Prostate gland (tissue), 2 donors: ENCODE data around the gene ELL3. TPM values are rescaled to one million over a fixed set of nuclear protein-coding genes. Genes with fewer than 3 reads are reported as not detected.
"Not testable (repeated sequence)": the region's sequence is repeated elsewhere in the genome, so short reads cannot be mapped to it uniquely, and the experiment has no call there.

Experiments used
- DNase-seq: peaks from one replicate; pipeline ENCODE4 v3.0.0-alpha.2; 2019; ENCODE audit warnings: low spot score
- H3K27ac ChIP-seq, 2 donors: fragments of 200-600 bp; sonication (generic); 2 replicates each; pipeline ENCODE4 v1.5.1; 2017 to 2019
- H3K27me3 ChIP-seq: fragments of 200-600 bp; sonication (generic); replicated peaks from 2 replicates; pipeline ENCODE4 v1.5.1; 2019; ENCODE audit not compliant: insufficient read depth
- H3K36me3 ChIP-seq, 2 donors: fragments of 200-600 bp; sonication (generic); 1 replicate in 1 of 2; 2 replicates in 1 of 2; pipeline versions ENCODE4 v1.5.1 to v1.8.1; 2017 to 2019
- H3K4me1 ChIP-seq: fragments of 200-600 bp; sonication (generic); replicated peaks from 2 replicates; pipeline ENCODE4 v1.5.1; 2019
- H3K4me3 ChIP-seq, 2 donors: fragments of 200-600 bp; sonication (generic); 2 replicates each; pipeline ENCODE4 v1.5.1; 2017 to 2019
- H3K9me3 ChIP-seq: fragments of 200-600 bp; sonication (generic); 2 replicates; pipeline ENCODE4 v1.5.1; 2017
- CTCF ChIP-seq, 4 experiments: fragments of 200-600 bp in 2 of 4; fragments of 450-650 bp in 2 of 4; sonication (generic) in 2 of 4; IDR thresholded peaks; 1 replicate in 3 of 4; 2 replicates in 1 of 4; pipeline ENCODE4 v1.5.1; 2016 to 2019; ENCODE audit warnings: antibody characterized with exemption in 4 of 4, mild to moderate bottlenecking in 2 of 4, moderate library complexity in 2 of 4
- POLR2A ChIP-seq: fragments of 450-650 bp; IDR thresholded peaks from one replicate; pipeline ENCODE4 v1.6.1; 2016; ENCODE audit warnings: antibody characterized with exemption, mild to moderate bottlenecking
- POLR2AphosphoS5 ChIP-seq: sonication (generic); formaldehyde crosslinking; IDR thresholded peaks from one replicate; pipeline ENCODE4 v1.6.1; 2017; ENCODE audit warnings: antibody characterized with exemption
- WGBS: methylation state at CpG from one replicate; pipeline ENCODE4 v1.1.5; 2018; 5-methylcytosine and 5-hydroxymethylcytosine counted together
- intact Hi-C: fragments of 100-400 bp; cut with DNase I; formaldehyde crosslinking; loops from one replicate; pipeline ENCODE4 v1.14.2; 2022
- total RNA-seq, 2 donors: library from RNA; depleted of rRNA; stranded (reverse); fragments of >200 nt; gene quantifications; one replicate each; pipeline ENCODE4 v1.1.0, GENCODE V29; 2016

ELL3 gene
- total RNA-seq, 2 donors from 2014 or later, result 4.7 to 7.7 TPM

DNA sequence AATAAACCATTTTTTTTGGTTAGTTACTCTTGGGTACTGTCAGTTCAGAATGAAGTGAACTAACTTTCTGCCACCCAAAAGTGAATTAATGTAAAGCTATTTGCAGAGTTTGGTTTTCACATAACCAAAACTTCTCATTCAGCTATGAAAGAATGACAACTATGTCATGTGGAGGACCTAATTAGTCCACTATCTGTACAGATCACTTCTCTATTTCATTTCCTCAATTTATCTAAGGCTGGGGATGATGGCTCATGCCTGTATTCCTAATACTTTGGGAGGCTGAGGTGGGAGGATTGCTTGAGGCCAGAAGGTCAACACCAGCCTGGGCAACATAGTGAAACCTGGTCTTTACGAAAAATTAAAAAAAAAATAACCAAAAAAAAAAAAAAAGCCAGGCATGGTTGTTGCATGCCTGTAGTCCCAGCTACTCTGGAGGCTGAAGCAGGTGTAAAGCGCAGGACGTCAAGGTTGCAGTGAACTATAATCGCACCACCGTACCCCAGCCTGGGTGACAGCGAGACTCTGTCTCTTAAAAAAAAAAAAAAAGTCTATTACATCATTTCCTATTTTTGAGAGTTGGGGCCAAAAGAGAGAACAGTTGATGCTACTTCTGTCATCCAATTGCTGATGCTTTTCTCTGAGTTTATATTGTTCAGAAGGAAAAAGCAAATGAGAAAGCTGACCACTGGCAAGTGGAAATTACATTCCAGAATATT, 32.4 kb upstream of the ELL3 start:
- 90% methylated on average over 6 of the region's 6 CpGs for WGBS
- Histone ChIP-seq H3K27me3 (no peaks in the 10 kb centered on the region), H3K27ac (peak overlapping the region; percentile 42 to 59), H3K4me3 (no peak overlapping the region), H3K36me3 (peaks cover 7 to 10% of the 10 kb centered on the region in 2 donors), H3K4me1 (peaks cover 14% of the 10 kb centered on the region), H3K9me3 (no peaks in the 10 kb centered on the region)
- intact Hi-C loops, result no loop called here
- DNase-seq, result no peak
- TF ChIP-seq POLR2A (no peak), CTCF (IDR thresholded peaks at IDR 0.05) (no peak), POLR2AphosphoS5 (no peak)

- no peak for TF ChIP-seq POLR2A
- peak; percentile 80 for TF ChIP-seq POLR2AphosphoS5
- TF ChIP-seq CTCF (IDR thresholded peaks at IDR 0.05), result no peak
- no peaks in the 10 kb centered on the region for H3K9me3 ChIP-seq
- WGBS, result 47% methylated on average over 5 of the region's 5 CpGs
- H3K27ac ChIP-seq, result peak overlapping the region; percentile 42 to 59
- H3K36me3 ChIP-seq, result peaks cover 7 to 10% of the 10 kb centered on the region in 2 donors
- peaks cover 14% of the 10 kb centered on the region for H3K4me1 ChIP-seq
- intact Hi-C loops, result no loop called here
- H3K4me3 ChIP-seq, result no peak overlapping the region
- H3K27me3 ChIP-seq, result no peaks in the 10 kb centered on the region
- DNase-seq, result no peak
These were observed 31.7 kb upstream of the ELL3 start for GRCh38 chr15:43808435-43808950.

GRCh38 chr15:43802676-43803075, 25.9 kb upstream of the ELL3 start:
- 97% methylated on average over 7 of the region's 7 CpGs for WGBS

GRCh38 chr15:43800286-43801141, 23.7 kb upstream of the ELL3 start, which contains the start of gene HYPK:
TSS of gene HYPK (plus strand) at chr15:43800599. CDS start at chr15:43800623, 24 bp downstream.
- 5% methylated on average over 44 of the region's 44 CpGs for WGBS
- peak within 1 kb of the TSS; percentile 52 to 70 for H3K4me3 ChIP-seq
- TF ChIP-seq CTCF (IDR thresholded peaks at IDR 0.05) (peak in 1 of 4 experiments; percentile 19), POLR2AphosphoS5 (peak; percentile 99), POLR2A (peak; percentile 87)
- DNase-seq, result peak; percentile 93
- no peaks in the 10 kb centered on the region for H3K27me3 ChIP-seq
- H3K4me1 ChIP-seq, result peaks cover 16% of the 10 kb centered on the region
- no peaks in the 10 kb centered on the region for H3K36me3 ChIP-seq
- H3K27ac ChIP-seq, result peak within 1 kb of the TSS; percentile 94 to 97
- H3K9me3 ChIP-seq, result no peaks in the 10 kb centered on the region
- intact Hi-C loops, result no loop called here

More at GRCh38 chr15:43802676-43803075, 25.9 kb upstream of the ELL3 start:
- H3K4me1 ChIP-seq, result peaks cover 17% of the 10 kb centered on the region
- H3K27ac ChIP-seq, H3K36me3 ChIP-seq, H3K27me3 ChIP-seq, intact Hi-C loops, H3K4me3 ChIP-seq, DNase-seq, H3K9me3 ChIP-seq: not testable (repeated sequence)

- Histone ChIP-seq H3K4me1 (peaks cover 21% of the 10 kb centered on the region), H3K36me3 (no peaks in the 10 kb centered on the region), H3K9me3 (no peaks in the 10 kb centered on the region), H3K4me3 (peak within 1 kb of the TSS; percentile 52 to 70), H3K27me3 (no peaks in the 10 kb centered on the region), H3K27ac (peak within 1 kb of the TSS; percentile 94 to 97)
- intact Hi-C loops, result no loop called here
- DNase-seq, result no peak
- TF ChIP-seq POLR2AphosphoS5, result no peak
- no peak for TF ChIP-seq POLR2A
- no peak for TF ChIP-seq CTCF (IDR thresholded peaks at IDR 0.05)
- WGBS, result 84% methylated on average over 8 of the region's 8 CpGs
These were observed 23.1 kb upstream of the ELL3 start, which contains the start of gene SERINC4 for GRCh38 chr15:43799945-43800285. TSS of gene SERINC4 (minus strand) at chr15:43800220. CDS start at chr15:43799986, 234 bp downstream.
